Hypothalamus (tissue), 51 donors: ENCODE measurements around the gene TMEM165.
A peak's percentile ranks its signal among the peaks of the same experiment; 100 is the strongest.
"Not testable (repeated sequence)": the region's sequence is repeated elsewhere in the genome, so short reads cannot be mapped to it uniquely, and the experiment has no call there.

Experiments used
- DNase-seq, 51 donors: peaks; one replicate each; lab custom pipeline; 2025; lab: John Stamatoyannopoulos, UW

Gene TMEM165

DNA sequence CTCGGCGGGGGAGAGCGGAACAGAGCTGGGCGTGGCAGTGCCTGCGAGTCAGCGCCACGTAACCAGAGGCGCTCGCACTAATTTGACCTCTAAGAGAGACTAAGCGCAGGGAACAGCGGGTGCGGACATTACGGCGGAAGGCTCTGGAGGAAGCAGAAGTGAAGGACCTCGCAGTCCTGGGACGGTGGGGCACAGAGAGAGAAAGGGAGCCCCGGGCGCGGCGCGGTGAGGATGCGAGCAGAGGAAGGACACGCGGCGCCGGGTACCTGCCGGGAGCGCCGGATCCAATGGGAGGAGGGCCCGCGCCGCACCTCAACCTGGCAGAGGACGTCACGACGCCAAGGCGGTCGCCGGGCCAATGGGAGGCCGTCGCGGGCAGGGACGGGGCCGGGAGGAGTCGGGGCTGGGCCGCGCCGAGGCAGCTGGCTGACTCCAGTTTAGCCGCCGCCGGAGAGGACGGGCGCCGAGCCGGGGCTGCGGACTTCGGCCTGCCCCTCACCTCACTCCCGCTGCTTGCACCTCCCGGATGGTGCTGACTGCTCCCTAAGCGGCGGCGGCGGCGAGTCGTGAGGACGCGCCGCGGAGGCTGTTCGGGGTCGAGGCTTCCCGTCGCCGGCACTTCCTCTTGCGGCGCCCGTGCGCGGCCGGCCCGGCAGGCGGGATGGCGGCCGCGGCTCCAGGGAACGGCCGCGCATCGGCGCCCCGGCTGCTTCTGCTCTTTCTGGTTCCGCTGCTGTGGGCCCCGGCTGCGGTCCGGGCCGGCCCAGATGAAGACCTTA is at the start of gene TMEM165:
Gene TMEM165 (plus strand): TSS at position 429 of the 779 bp plus-strand sequence. CDS start 233 bp downstream, at position 662.
- peak; percentile 18 to 95 (median 83) for DNase-seq

- DNase-seq = peak; percentile 32 to 93 (median 80)
These were observed 49.5 kb upstream of the TMEM165 start, which contains the start of gene SRD5A3 for GRCh38 chr4:55345980-55346850. SRD5A3 (plus strand) TSS chr4:55346242; CDS start chr4:55346337, 95 bp downstream.

- no peak for DNase-seq
These were observed 48.9 kb upstream of the TMEM165 start for GRCh38 chr4:55346851-55347255.

DNA sequence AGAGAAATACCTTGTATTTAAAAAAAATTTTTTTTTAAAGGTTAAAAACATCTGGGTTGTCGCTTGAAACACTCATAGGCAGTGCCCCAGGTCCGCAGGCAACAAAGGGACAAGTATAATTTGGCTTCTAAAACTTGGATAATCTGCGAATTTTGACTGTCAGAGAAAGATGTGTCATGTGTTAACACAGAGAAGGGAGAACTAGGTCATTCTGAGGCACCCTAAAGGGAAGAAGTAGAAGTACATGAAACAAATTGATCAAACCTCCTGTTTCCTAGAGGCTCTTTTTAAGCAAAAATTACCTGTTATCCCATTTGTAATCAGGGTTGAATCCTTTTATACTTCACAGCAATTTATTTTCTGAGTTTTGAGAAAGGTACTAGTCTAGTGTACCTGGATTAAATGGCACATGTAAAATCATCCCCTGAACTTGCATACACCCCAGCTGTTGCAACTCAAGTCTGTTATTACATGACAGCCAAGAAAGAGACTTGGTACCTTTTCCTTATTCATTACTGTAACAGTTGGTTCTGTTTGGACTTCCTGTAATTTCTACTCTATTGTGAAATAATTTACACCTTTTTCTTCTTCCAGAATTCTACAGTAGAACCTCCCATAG is 48.0 kb upstream of the TMEM165 start:
- DNase-seq = no peak

DNA sequence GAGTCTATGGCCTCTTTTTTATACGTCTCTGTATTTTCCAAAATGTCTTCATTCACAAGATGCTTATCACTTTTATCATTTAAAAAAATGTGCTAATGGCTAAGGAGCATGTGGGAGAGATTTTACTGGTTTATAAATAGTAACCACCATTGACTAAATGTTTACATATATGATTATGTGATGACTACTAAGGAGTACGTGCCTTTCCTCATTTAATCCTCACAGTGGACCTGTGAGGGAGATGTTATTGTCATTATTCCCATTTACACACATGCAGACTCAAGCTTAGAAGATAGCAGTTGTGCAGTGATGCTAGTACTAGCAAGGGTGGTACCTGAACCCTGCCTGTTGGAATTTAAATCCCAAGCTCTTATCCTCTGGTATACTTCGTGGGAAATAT is 47.3 kb upstream of the TMEM165 start:
- no peak for DNase-seq

DNA sequence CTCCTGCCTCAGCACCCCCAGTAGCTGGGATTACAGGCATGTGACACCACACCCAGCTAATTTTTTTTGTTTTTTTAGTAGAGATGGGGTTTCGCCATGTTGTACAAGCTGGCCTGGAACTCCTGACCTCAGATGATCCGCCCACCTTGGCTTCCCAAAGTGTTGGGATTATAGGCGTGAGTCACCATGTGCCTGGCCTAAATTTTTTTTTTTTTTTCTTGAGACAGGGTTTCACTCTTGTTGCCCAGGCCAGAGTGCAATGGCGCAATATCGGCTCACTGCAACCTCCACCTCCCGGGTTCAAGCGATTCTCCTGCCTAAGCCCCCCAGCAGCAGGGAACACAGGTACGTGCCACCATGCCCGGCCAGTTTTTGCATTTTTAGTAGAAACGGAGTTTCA is 44.9 kb upstream of the TMEM165 start:
- not testable (repeated sequence) for DNase-seq

GRCh38 chr4:55351824-55352223 is 43.9 kb upstream of the TMEM165 start:
- DNase-seq = no peak

DNA sequence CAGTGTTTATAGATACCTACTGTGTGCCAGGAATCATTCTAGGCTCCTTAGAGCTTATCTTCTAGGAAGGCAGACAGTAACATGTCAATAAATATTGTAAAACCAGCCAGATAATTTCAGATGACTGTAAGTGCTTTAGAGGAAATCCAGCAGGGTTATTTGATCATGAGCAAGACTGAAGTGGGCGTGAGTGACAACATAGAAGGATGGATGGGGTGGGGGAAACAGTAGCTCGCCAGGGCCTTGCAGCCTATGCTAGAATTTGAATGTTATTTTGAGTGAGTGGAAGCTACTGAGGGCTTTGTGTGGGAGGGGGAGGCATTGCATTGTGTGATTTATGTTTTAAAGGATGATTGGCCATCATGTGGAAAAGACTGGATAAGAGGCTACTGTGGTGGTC is 43.0 kb upstream of the TMEM165 start:
- no peak for DNase-seq

DNA sequence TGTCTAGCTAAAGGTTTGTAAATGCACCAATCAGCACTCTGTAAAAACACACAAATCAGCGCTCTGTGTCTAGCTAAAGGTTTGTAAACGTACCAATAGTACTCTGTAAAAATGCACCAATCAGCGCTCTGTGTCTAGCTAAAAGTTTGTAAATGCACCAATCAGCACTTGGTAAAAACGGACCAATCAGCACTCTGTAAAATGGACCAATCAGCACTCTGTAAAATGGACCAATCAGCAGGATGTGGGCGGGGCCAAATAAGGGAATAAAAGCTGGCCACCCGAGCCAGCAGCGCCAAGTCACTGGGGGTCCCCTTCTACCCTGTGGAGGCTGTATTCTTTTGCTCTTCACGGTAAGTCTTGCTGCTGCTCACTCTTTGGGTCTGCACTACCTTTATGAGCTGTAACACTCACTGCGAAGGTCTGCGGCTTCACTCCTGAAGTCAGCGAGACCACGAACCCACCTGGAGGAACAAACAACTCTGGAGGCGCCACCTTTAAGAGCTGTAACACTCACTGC is 42.5 kb upstream of the TMEM165 start:
- not testable (repeated sequence) for DNase-seq

DNA sequence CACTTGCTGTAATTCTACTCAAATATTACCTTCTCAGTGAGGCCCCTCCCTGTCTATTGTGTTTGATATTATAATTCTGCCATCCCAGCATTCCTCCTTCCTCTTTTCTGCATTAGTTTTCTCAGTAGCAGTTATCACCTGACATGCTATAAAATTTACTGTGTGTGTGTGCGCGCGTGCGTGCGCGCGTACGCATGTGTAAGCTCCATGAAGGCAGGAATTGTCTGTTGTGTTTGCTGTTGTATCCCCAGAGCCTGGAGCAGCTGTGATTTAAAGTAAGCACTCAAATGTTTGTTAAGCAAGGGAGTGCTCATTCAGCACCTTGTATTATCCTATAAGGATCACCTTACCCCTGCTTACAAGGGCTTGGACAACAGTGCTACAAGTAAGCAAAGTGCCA is 41.1 kb upstream of the TMEM165 start:
- no peak for DNase-seq

DNA sequence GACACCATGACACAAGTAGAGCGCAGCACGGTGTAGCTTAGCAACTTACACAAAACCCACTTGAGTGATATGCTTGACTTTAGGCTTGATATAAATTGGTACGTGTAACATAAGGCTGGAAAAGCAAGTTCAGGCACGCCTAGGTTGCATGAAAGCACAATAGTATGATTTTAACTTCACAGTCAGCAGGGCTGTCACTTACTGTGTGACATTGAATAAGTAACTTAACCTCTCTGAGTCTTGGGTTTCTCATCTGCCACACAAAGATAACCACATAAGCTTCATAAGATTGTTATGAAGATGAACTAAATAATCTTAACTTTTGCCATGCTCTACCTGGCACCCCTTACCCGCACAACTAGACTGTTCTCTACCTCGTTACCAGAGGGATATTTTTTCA is 40.2 kb upstream of the TMEM165 start:
- no peak for DNase-seq

- no peak for DNase-seq
These were observed 38.7 kb upstream of the TMEM165 start for GRCh38 chr4:55356991-55357461.

GRCh38 chr4:55358246-55358645 is 37.5 kb upstream of the TMEM165 start:
- DNase-seq = no peak

GRCh38 chr4:55358668-55359067 is 37.1 kb upstream of the TMEM165 start:
- no peak for DNase-seq

DNA sequence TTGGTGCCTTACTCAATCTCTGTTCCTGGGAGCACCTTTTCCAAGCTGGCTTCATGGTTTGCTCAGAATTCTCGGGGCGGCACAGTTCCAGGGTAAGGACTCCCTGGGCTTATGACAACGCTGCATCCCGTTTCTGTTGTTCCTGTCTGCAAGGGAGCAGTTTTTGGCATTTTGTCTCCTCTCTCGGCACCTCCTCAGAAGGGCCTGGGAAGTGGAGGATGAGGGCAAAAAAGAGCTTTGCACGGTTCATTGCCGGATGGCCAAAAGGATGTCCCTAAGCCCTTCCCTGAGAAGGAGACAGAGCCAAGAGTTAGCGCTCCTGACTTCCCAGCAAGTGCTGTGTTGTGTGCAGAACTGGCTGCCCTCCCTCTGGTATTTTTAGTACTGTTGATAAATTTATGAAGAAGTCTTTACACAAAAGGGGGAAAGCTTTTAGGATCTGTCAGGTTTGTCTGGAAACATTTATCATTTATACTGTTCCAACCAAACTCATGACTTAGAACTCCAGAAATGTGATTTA is 36.3 kb upstream of the TMEM165 start:
- DNase-seq = no peak

DNA sequence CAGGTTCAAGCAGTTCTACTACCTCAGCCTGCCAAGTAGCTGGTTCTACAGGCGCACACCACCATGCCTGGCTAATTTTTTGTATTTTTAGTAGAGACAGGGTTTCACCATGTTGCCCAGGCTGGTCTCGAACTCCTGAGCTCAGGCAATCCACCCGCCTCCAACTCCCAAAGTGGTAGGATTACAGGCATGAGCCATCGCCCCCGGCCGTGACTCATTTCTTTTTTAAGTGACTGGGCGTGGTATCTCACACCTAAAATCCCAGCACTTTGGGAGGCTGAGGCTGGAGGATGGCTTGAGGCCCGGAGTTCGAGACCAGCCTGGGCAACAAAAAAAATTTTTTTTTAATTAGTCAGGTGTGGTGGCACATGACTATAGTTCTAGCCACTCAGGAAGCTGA is 32.8 kb upstream of the TMEM165 start:
- DNase-seq = not testable (repeated sequence)

- DNase-seq = peak in 32 of 51 donors; percentile 8 to 84 (median 51)
These were observed 31.9 kb upstream of the TMEM165 start for GRCh38 chr4:55363691-55364351.

- peak in 32 of 51 donors; percentile 3 to 89 (median 38) for DNase-seq
These were observed 30.9 kb upstream of the TMEM165 start for GRCh38 chr4:55364691-55365344.

GRCh38 chr4:55365345-55365728 is 30.4 kb upstream of the TMEM165 start:
- peak in 2 of 51 donors; percentile 20 to 47 for DNase-seq
